GM20000 (cell line): Measurements from ENCODE around the gene KRTAP10-3.
"Not testable (repeated sequence)": the region's sequence is repeated elsewhere in the genome, so short reads cannot be mapped to it uniquely, and the experiment has no call there.

Experiments used
- DNase-seq: peaks from one replicate; pipeline ENCODE4 v3.0.0; 2012; ENCODE audit warnings: low spot score
- TF ChIP-seq, protein P1 (sequence below): IDR thresholded peaks from 2 replicates; pipeline ENCODE4 v1.5.1; 2012; ENCODE audit warnings: mild to moderate bottlenecking, control low read depth; ENCODE audit errors: extremely low read depth, missing control alignments

The KRTAP10-3 gene

DNA sequence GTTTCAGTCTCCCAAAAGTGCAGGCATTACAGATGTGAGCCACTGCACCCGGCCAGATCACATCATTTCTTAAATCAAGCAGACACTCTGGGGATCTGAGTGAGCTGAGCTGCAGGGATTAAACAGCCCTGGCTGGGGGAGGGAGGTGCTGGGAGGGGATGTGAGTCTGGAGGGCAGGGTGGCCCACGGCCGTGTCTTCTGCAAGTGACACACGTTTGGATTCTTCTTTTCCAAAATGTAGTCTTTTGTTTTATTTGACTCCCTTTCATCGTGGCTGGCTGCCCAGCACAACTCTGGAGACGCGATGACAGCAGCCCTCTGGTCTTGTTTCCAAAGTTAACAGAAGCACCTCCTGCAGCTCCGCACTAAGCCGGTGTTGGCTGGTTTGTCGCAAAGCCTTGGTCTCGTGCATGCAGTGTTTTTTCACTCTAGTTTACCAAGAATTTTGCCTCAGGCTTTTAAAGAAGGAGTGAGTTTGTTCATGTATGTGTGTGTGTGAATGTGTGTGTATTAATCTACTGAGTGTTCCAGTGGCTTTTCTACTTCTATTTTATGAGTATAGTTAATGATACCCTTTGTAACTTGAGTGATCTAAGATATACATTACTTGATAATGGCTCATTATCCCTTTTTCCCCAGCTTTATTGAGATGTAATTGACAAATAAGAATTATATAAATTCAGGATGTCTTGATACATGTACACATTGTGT is 24.6 kb upstream of the KRTAP10-3 start:
- DNase-seq, result no peak
- TF ChIP-seq, protein P1, sequence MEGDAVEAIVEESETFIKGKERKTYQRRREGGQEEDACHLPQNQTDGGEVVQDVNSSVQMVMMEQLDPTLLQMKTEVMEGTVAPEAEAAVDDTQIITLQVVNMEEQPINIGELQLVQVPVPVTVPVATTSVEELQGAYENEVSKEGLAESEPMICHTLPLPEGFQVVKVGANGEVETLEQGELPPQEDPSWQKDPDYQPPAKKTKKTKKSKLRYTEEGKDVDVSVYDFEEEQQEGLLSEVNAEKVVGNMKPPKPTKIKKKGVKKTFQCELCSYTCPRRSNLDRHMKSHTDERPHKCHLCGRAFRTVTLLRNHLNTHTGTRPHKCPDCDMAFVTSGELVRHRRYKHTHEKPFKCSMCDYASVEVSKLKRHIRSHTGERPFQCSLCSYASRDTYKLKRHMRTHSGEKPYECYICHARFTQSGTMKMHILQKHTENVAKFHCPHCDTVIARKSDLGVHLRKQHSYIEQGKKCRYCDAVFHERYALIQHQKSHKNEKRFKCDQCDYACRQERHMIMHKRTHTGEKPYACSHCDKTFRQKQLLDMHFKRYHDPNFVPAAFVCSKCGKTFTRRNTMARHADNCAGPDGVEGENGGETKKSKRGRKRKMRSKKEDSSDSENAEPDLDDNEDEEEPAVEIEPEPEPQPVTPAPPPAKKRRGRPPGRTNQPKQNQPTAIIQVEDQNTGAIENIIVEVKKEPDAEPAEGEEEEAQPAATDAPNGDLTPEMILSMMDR, result no peak

DNA sequence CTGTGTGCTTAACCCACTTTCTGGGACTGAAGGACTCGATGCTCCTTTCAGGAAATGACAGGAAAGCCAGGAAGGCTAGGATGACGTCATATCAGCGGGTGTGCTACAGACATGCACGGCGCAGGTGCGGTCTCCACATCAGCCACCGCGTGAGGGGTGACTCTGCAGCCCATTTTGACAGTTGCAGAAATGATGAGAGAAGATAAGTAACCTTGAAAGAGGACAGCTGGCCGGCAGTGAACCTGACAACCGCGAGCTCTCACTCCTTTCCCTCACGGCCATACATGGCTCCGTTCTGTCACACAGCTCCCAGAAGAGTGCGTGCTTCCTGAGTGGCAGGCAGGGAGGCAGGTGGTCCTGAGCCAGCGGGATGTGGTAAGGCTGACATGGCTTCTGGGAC is 23.5 kb upstream of the KRTAP10-3 start:
- DNase-seq, result no peak
- TF ChIP-seq, protein P1, result no peak

DNA sequence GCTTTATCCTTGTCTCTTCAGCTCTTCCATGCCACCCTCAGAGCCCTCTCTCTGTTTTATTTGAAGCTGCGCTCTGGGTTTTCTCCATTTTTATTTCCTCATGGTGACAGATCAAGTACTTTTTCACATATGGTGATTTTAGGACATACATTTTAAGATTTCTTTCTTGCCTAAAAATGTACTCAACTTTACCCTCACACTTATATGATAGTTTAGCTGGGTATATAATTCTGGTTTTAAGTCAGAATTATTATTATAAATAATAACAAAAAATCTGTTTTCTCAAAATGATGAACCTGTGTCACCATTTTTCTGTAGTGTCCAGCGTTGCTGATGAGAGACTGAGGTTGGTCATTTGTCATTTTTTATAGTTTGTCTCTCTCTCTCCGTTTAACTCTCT is 22.6 kb upstream of the KRTAP10-3 start:
- DNase-seq, result no peak
- TF ChIP-seq, protein P1, result no peak

DNA sequence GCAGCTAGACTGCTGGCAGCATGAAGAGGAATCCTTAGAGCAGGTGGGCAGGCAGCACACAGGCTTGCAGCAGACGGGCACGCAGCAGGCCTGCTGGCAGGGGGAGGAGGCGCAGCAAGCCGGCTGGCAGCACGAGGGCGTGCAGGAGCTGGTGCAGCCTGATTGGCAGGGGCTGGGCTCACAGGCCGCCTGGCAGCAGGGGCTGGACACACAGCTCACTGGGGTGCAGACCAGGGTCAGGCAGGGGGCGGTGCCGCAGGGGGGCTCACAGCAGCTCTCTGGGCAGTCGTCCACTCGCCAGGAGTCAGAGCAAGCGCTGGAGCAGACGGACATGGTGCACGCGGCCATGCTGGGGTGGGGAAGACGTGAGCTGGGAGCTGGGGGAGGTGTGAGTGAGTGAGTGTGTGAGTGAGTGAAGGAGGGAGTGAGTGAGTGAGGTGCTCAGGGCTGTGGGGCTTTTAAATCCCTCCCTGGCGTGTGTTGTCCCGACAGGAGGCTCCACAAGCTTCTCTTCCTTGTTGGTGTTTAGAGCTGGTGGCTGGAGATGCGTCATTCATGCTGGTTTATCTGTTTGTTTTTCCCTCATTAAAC is 21.7 kb upstream of the KRTAP10-3 start, which contains the start of gene KRTAP10-5:
KRTAP10-5 (minus strand) TSS at position 374 of the 591 bp plus-strand sequence; CDS start at position 348, 26 bp downstream.
- not testable (repeated sequence) for DNase-seq

DNA sequence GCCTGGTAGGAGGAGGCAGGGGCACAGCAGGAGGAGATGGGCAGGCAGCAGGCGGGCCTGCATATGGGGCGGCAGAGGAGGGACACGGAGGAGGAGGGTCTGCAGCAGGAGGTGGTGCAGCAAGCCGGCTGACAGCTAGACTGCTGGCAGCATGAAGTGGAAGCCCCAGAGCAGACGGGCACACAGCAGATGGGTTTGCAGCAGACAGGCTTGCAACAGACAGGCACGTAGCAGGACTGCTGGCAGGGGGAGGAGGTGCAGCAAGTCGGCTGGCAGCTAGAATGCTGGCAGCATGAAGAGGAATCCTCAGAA is 21.2 kb upstream of the KRTAP10-3 start:
- TF ChIP-seq, protein P1, result no peak
- no peak for DNase-seq

DNA sequence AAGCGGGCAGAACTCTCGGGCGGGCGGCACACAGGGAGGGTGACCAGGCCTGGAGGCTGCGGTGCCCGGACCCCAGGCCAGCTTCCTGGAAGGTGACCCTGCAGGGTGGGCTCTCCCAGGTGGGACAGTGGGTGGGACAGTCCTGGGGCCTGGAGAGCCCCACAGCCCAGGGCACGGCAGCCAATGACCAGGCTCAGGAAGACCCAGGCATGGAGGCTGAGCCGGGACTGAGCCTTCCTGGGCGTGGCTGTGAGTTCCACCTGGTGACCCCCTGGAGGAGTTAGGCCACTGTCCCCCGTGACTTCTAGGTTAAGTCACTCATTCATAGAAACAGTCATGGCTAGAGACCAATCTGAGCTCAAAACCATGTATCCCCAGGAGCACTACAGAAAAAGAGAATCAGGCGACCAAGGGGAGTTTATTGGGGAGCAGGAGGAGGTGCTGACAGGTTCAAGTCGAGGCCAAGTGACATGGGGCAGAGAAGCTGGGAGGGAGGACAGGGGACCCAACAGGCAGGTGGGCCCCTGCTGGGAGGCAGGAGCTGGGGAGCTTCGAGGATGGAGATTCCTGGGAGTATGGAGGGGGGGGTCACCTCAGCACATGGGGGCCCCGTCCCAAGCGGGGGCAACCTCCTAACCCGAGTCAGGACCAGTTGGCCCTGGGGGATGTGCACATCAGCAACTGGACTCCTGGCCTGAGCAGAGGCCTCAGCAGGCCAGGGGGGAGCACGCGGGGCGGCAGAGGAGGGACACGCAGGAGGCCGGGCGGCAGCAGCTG is 20.6 kb upstream of the KRTAP10-3 start:
- no peak for DNase-seq
- TF ChIP-seq, protein P1, result no peak

DNA sequence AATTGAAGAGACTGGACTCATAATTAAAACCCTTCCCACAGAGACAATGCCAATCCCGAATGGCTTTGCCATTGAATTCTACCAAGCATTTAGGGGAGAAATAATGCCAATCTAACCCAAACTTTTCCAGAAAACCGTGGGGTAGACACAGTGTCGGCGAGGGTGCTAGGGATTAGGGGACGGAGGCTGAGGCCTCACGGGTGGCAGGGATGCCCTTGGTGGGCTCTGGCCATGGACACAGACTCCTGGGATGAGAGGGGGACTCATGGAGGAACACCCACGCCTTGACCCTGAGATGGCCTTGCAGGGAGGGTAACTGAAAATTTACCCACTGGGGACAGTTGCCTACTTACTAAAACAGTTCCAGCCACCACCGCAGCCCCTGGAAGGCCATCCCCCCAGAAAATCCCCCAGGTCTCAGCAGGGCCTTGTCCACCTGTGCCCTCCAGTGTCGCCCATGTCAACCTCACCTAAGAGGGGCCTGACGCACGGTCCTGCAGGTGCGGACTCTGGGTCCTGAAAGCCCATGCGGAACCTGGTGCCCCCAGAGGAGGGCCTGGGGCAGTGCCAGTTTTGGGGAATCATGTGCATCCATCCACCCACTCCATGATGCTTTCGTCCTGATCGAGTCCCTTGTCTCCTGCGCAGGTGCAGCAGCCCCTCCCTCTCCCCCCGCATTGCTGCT is 19.9 kb upstream of the KRTAP10-3 start:
- DNase-seq, result no peak

More for the DNA sequence above, 19.9 kb upstream of the KRTAP10-3 start:
- TF ChIP-seq, protein P1, result no peak
